ENCODE data around the gene ITGAX.
"Not testable (repeated sequence)": the region's sequence is repeated elsewhere in the genome, so short reads cannot be mapped to it uniquely, and the experiment has no call there.

Gene ITGAX

DNA sequence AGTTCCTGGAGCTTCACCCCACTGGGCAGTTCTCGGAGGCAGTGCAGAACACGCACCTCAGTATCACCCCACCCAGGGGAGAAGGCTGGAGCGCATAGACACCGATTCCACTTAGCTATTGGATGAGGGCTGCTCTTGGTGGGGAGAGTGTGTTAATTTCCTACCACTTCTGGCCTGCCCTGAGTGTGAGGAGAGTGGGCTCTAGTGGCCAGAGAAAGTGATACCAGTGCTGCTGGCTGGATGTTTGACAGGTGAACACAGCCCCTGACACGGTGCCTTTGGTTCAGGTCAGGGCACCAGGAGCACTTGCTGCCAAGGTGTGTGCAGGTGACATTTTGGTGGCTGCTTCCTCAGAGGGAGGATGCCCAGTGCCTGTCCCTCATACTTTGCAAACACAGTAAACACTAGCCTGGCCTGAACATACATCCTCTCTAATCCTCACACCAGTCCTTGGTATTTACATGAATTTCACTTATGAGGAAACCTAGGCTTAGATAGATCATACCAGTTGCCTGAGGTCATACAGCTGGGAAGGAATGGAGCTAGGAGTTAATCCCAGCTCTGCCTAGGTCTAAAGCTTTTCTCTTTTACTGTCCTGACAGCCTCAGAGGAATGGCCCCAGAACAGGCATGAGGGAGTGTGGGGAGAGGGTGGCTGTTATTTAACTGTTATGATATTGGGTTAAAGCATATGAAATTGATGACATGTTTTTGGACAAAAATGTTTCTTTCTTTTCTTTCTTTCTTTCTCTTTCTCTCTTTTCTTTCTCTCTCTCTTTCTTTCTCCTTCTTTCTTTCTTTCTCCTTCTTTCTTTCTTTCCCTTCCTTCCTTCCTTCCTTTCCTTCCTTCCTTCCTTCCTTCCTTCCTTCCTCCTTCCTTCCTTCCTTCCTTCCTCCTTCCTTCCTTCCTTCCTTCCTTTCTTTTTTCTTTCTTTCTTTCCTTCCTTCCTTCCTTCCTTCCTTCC, 21.0 kb upstream of the ITGAX start:
- no peak for DNase-seq (ENCODE audit: low read depth)
- H3K4me3 ChIP-seq (ENCODE audit: control insufficient read depth, low read depth, low read length) = no peak overlapping the region
- TF ChIP-seq, protein P1, sequence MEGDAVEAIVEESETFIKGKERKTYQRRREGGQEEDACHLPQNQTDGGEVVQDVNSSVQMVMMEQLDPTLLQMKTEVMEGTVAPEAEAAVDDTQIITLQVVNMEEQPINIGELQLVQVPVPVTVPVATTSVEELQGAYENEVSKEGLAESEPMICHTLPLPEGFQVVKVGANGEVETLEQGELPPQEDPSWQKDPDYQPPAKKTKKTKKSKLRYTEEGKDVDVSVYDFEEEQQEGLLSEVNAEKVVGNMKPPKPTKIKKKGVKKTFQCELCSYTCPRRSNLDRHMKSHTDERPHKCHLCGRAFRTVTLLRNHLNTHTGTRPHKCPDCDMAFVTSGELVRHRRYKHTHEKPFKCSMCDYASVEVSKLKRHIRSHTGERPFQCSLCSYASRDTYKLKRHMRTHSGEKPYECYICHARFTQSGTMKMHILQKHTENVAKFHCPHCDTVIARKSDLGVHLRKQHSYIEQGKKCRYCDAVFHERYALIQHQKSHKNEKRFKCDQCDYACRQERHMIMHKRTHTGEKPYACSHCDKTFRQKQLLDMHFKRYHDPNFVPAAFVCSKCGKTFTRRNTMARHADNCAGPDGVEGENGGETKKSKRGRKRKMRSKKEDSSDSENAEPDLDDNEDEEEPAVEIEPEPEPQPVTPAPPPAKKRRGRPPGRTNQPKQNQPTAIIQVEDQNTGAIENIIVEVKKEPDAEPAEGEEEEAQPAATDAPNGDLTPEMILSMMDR (IDR thresholded peaks at IDR 0.05; ENCODE audit: control insufficient read depth, insufficient read depth, low read depth, low read length, missing control alignments) = peak; percentile 20

DNA sequence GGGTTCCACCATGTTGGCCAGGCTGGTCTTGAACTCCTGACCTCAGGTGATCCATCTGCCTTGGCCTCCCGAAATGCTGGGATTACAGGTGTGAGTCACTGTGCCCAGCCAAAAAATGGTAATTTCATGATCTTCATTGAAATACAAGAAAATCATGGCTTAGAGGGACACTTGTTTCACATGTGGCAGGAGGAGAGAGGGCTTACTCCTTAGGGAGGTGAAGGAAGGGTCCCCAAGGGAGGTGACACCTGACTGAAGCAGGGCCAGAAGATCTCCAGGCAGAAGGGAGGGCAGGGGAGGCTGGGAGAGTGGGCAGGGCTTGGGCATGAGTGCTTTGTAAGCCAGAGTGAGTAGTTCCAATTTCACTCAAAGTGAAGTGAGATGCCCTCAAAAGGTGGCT, 20.0 kb upstream of the ITGAX start:
- TF ChIP-seq, protein P1 (IDR thresholded peaks at IDR 0.05; ENCODE audit: control insufficient read depth, insufficient read depth, low read depth, low read length, missing control alignments) = no peak
- H3K4me3 ChIP-seq (ENCODE audit: control insufficient read depth, low read depth, low read length) = no peak overlapping the region
- DNase-seq (ENCODE audit: low read depth) = no peak

DNA sequence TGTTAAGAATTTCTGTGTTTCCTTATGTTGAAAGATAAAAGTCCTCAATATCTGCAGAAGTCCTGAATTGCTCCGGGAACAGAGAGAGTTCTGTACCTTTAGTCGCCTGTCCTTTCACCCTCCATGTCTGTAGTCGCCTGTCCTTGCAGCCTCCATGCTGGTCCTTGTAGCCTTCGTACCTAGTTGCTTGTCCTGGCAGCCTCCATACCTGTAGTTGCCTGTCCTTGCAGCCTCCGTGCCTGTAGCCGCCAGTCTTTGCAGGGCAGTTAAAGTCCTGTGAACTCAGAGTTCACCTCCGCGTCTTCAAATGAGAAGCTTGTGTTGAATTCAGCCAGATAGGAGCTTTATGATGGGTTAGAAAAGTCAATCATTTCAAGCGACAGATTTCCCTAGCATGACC, 19.5 kb upstream of the ITGAX start:
- TF ChIP-seq, protein P1 (IDR thresholded peaks at IDR 0.05; ENCODE audit: control insufficient read depth, insufficient read depth, low read depth, low read length, missing control alignments) = no peak
- no peak overlapping the region for H3K4me3 ChIP-seq (ENCODE audit: control insufficient read depth, low read depth, low read length)

DNA sequence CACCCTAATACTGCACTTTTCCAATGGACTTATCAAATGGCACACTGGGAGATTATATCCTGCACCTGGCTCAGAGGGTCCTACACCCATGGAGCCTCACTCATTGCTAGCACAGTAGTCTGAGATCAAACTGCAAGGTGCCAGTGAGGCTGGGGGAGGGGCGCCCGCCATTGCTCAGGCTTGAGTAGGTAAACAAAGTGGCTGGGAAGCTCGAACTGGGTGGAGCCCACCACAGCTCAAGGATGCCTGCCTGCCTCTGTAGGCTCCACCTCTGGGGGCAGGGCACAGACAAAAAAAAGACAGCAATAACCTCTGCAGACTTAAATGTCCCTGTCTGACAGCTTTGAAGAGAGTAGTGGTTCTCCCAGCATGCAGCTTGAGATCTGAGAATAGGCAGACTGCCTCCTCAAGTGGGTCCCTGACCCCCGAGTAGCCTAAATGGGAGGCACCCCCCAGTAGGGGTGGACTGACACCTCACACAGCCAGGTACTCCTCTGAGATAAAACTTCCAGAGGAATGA, 16.8 kb upstream of the ITGAX start:
- not testable (repeated sequence) for DNase-seq (ENCODE audit: low read depth); H3K4me3 ChIP-seq (ENCODE audit: control insufficient read depth, low read depth, low read length)

More for the DNA sequence above, 19.5 kb upstream of the ITGAX start:
- DNase-seq (ENCODE audit: low read depth) = no peak

DNA sequence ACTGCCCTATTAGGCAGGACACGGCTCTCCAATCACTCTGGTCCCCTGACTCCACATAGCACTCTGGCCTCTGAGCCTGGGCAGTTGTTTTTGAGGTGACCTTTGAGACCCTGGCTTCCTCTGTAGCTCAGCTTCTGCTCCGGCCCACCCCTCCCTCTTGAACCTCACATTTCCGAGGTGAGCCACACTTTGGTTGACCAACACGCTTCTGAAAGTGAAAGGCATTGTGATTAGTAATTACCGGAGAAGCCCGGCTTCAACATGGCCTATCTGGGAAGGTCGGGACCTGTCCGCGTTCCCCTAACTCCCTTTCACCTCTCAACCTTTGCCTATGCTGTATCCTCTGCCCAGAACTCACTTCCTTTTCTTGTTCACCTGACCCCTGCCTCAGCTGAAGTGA, 10.3 kb upstream of the ITGAX start:
- no peak overlapping the region for H3K4me3 ChIP-seq (ENCODE audit: control insufficient read depth, low read depth, low read length)
- TF ChIP-seq, protein P1 (IDR thresholded peaks at IDR 0.05; ENCODE audit: control insufficient read depth, insufficient read depth, low read depth, low read length, missing control alignments) = no peak
- no peak for DNase-seq (ENCODE audit: low read depth)

DNA sequence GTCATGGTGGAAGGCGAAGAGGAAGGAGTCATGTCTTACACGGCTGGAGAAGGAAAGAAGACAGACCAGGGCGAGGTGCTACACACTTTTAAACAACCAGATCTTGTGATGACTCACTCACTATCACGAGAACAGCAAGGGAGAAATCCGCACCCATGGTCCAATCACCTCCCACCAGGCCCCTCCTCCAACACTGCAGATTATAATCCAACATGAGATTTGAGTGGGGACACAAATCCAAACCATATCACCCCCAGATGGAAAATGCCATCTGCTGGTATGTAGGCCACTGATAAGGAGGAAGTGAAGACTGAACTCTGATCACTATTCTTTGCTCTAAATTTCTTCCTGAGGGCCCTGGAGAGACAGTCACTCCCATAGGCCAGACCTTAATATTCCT, 7.5 kb upstream of the ITGAX start:
- no peak for DNase-seq (ENCODE audit: low read depth)

DNA sequence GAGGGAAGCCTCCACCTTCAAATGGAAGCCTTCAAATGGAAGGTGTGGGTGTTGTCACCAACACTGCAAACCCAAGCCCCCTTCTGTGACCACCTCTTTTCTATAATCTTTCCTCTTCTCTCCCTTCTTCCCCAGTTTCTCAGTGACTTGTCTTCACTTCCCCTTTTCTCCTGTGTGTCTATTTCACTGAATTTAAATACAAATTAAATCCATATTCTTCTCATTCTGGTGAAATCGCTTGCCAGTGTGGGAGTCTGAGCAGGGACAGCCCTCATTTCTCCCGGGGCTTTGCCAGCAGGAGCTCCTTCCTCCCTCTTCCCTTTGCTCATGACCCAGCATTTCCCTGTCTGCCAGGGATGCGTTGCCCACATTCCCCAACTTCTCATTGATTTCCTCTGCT, 6.4 kb upstream of the ITGAX start:
- no peak overlapping the region for H3K4me3 ChIP-seq (ENCODE audit: control insufficient read depth, low read depth, low read length)
- no peak for DNase-seq (ENCODE audit: low read depth)
- TF ChIP-seq, protein P1 (IDR thresholded peaks at IDR 0.05; ENCODE audit: control insufficient read depth, insufficient read depth, low read depth, low read length, missing control alignments) = no peak

More for the DNA sequence above, 7.5 kb upstream of the ITGAX start:
- no peak overlapping the region for H3K4me3 ChIP-seq (ENCODE audit: control insufficient read depth, low read depth, low read length)
- TF ChIP-seq, protein P1 (IDR thresholded peaks at IDR 0.05; ENCODE audit: control insufficient read depth, insufficient read depth, low read depth, low read length, missing control alignments) = no peak
